GM12873 (cell line): ENCODE results near the gene MALRD1.

Experiments
- TF ChIP-seq, protein P1 (sequence below): IDR thresholded peaks from 2 replicates; pipeline ENCODE4 v1.5.1; 2012; ENCODE audit warnings: low read depth, mild to moderate bottlenecking, moderate library complexity, low read length, control low read depth; ENCODE audit not compliant: insufficient read depth; ENCODE audit errors: missing control alignments

The MALRD1 gene

DNA sequence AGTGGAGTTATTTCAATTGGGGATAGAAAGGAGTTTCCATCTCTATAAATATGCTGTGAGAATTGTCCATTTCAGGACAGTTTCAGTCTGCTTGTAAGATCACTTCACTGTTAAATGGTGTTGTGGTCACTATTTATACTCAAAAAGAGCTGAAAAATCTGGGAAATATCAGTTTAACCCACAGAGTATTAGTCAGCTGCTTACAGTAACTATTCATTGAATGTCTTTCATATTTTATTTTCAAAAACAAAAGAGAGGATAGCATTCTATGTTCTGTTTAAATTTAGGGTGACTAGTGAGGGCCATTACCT is 682.3 kb downstream of the MALRD1 start:
- TF ChIP-seq, protein P1, sequence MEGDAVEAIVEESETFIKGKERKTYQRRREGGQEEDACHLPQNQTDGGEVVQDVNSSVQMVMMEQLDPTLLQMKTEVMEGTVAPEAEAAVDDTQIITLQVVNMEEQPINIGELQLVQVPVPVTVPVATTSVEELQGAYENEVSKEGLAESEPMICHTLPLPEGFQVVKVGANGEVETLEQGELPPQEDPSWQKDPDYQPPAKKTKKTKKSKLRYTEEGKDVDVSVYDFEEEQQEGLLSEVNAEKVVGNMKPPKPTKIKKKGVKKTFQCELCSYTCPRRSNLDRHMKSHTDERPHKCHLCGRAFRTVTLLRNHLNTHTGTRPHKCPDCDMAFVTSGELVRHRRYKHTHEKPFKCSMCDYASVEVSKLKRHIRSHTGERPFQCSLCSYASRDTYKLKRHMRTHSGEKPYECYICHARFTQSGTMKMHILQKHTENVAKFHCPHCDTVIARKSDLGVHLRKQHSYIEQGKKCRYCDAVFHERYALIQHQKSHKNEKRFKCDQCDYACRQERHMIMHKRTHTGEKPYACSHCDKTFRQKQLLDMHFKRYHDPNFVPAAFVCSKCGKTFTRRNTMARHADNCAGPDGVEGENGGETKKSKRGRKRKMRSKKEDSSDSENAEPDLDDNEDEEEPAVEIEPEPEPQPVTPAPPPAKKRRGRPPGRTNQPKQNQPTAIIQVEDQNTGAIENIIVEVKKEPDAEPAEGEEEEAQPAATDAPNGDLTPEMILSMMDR: no peak

- TF ChIP-seq, protein P1: no peak
Measured at GRCh38 chr10:19731560-19731959, 683.0 kb downstream of the MALRD1 start.

- TF ChIP-seq, protein P1: no peak
Measured at GRCh38 chr10:19738440-19738839, 689.8 kb downstream of the MALRD1 start.

DNA sequence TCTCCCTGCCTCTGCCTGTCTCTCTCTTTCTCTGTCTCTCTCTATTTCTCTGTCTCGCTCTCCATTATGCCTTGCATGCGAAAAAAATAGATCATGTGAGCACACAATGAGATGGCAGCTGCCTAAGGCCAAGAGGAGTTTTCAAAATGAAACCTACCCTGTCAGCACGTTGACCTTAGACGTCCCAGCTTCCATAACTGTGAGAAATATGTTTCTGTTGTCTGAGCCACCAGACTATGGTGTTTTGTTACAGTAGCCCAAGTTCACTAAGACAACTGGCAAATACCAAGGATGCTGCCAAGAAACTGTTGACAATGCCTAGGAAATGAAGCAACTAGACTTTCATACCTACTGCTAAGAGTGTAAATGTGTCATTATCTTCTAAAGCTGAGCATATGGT is 697.1 kb downstream of the MALRD1 start:
- TF ChIP-seq, protein P1: no peak

DNA sequence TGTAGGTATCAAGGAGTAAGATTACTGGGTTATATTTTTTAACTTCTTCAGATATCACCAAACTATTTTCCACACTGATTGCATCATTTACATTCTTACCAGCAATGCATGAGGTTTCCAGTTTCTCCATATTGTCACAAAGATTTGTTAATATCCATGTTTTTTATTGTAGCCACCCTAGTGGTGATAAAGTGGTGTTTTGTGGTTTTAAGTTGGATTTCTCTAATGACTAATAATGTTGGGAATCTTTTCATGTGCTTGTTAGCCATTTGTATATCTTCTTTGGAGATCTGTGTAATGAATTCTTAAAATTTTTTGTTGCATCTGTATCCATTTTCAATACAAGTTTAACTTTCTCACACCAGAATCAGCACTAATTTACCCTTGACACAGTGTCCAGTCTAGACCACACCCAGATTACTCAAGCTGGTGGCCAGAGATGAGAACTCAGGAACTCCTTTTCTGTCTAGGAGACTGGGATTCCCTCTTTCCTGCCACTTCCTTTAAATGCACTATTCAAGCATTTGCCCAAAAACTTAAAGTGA is 700.7 kb downstream of the MALRD1 start:
- TF ChIP-seq, protein P1: no peak

DNA sequence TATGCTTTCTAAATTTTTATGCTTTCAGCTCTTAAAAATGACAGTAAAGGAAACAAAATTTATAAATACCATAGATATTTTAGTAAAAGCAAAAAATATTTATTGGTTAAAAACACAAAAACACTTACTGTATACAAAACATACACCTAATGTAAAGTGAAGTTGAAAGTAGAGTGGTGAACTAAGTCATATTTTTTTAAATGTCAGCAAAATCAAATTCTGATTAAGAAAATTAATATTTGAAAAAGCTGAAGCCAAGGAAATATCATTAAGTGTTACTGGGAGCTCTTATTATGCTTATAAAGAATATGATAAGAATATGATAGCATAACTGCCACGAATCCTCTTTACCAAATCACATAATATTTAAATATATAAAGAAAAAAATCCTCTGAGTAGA is 702.4 kb downstream of the MALRD1 start:
- TF ChIP-seq, protein P1: no peak

DNA sequence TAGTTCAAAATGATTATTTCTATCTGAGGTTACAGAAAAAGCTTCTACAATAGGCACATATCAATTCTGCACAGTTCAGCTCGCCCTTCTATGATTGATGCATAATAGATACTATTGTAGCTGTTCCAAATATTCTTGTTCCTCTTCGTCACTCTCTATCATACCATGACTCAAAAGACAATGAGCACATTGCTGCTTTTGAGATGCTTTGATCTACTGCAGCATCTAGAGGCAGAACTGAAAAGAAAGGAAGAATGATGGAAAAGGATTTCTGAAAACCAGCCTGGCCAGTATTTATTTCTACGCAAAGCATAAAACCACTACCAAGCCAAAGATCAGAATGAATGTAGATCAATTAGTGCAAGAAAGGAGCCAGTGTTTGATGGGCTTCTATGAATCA is 708.3 kb downstream of the MALRD1 start:
- TF ChIP-seq, protein P1: no peak
